HEK293T (cell line): Measurements from ENCODE around the gene HLA-DMB.

Source experiments
- CTCF ChIA-PET: fragments of 350-600 bp; formaldehyde crosslinking; extraction: SDS; loops from one replicate; lab custom pipeline; 2021; ENCODE audit warnings: antibody characterized with exemption, inconsistent platforms; lab: Yijun Ruan, JAX
- POLR2A ChIA-PET: fragments of 350-600 bp; formaldehyde crosslinking; extraction: SDS; loops from one replicate; lab custom pipeline; 2020; ENCODE audit warnings: antibody characterized with exemption, inconsistent platforms; lab: Yijun Ruan, JAX
- DNase-seq: peaks from one replicate; pipeline ENCODE4 v3.0.0; 2012; ENCODE audit warnings: mixed read lengths; ENCODE audit errors: extremely low spot score
- ARNT ChIP-seq: fragments of 450-650 bp; IDR thresholded peaks from 2 replicates; pipeline ENCODE4 v1.6.1; 2017; ENCODE audit warnings: mild to moderate bottlenecking
- BHLHE40 ChIP-seq: fragments of 450-650 bp; IDR thresholded peaks from 2 replicates; pipeline ENCODE4 v1.6.1; 2016; ENCODE audit warnings: mild to moderate bottlenecking, moderate library complexity, borderline replicate concordance
- CTBP1 ChIP-seq: fragments of 450-650 bp; IDR thresholded peaks from 2 replicates; pipeline ENCODE4 v1.6.1; 2016; ENCODE audit warnings: borderline replicate concordance
- ELF4 ChIP-seq: fragments of 450-650 bp; IDR thresholded peaks from 2 replicates; pipeline ENCODE4 v1.6.1; 2017; ENCODE audit warnings: antibody characterized with exemption
- FOXA1 ChIP-seq: fragments of 450-650 bp; IDR thresholded peaks from 2 replicates; pipeline ENCODE4 v1.6.1; 2016; ENCODE audit warnings: mild to moderate bottlenecking
- FOXK2 ChIP-seq: fragments of 450-650 bp; IDR thresholded peaks from 2 replicates; pipeline ENCODE4 v1.6.1; 2016; ENCODE audit warnings: mild to moderate bottlenecking
- FOXM1 ChIP-seq: fragments of 450-650 bp; IDR thresholded peaks from 2 replicates; pipeline ENCODE4 v1.6.1; 2017; ENCODE audit warnings: mild to moderate bottlenecking, borderline replicate concordance
- HDGF ChIP-seq: fragments of 450-650 bp; IDR thresholded peaks from 2 replicates; pipeline ENCODE4 v1.6.1; 2017; ENCODE audit warnings: antibody characterized with exemption, borderline replicate concordance
- L3MBTL2 ChIP-seq: fragments of 450-650 bp; conservative IDR thresholded peaks from 2 replicates; pipeline ENCODE4 v1.6.1; 2016; ENCODE audit warnings: mild to moderate bottlenecking
- LEF1 ChIP-seq: fragments of 450-650 bp; IDR thresholded peaks from 2 replicates; pipeline ENCODE4 v1.6.1; 2017; ENCODE audit warnings: mild to moderate bottlenecking, borderline replicate concordance
- NFRKB ChIP-seq: fragments of 450-650 bp; IDR thresholded peaks from 2 replicates; pipeline ENCODE4 v1.6.1; 2016; ENCODE audit warnings: mild to moderate bottlenecking, moderate library complexity
- PKNOX1 ChIP-seq: fragments of 450-650 bp; IDR thresholded peaks from 2 replicates; pipeline ENCODE4 v1.6.1; 2016
- SP1 ChIP-seq: fragments of 450-650 bp; IDR thresholded peaks from 2 replicates; pipeline ENCODE4 v1.6.1; 2017
- SUZ12 ChIP-seq: fragments of 450-650 bp; IDR thresholded peaks from 2 replicates; pipeline ENCODE4 v1.6.1; 2016; ENCODE audit warnings: mild to moderate bottlenecking
- TARDBP ChIP-seq: fragments of 450-650 bp; IDR thresholded peaks from 2 replicates; pipeline ENCODE4 v1.6.1; 2016
- ZNF384 ChIP-seq: fragments of 450-650 bp; IDR thresholded peaks from 2 replicates; pipeline ENCODE4 v1.6.1; 2016

HLA-DMB gene

GRCh38 chr6:32956176-32956575 lies 15.3 kb upstream of the HLA-DMB start:
- TF ChIP-seq FOXM1 (no peak), SP1 (no peak), L3MBTL2 (no peak), CTBP1 (no peak), NFRKB (no peak), HDGF (no peak), PKNOX1 (no peak), ARNT (no peak), ELF4 (no peak), SUZ12 (no peak), ZNF384 (no peak), BHLHE40 (no peak), TARDBP (no peak), FOXA1 (no peak), LEF1 (no peak), FOXK2 (no peak)
- CTCF ChIA-PET = interaction anchor here (0.7 to 3.9 kb wide), 4 partner anchors 11 to 563 kb away, joined by 7 to 37 read pairs (median 16); partner anchors contain the start of gene BRD2
- POLR2A ChIA-PET = interaction anchor here (1.1 to 11.8 kb wide), 2 partner anchors 14 to 28 kb away, joined by 3 to 208 read pairs; partner anchors contain the start of gene BRD2
- DNase-seq = no peak

- no peak for TF ChIP-seq TARDBP
- no peak for TF ChIP-seq SUZ12
- TF ChIP-seq HDGF = no peak
- no peak for TF ChIP-seq FOXA1
- no peak for TF ChIP-seq SP1
- no peak for TF ChIP-seq CTBP1
- TF ChIP-seq ZNF384 = no peak
- TF ChIP-seq ARNT = no peak
- TF ChIP-seq L3MBTL2 = no peak
- no peak for TF ChIP-seq NFRKB
- TF ChIP-seq FOXM1 = no peak
- TF ChIP-seq LEF1 = no peak
- no peak for TF ChIP-seq FOXK2
- TF ChIP-seq PKNOX1 = no peak
- TF ChIP-seq BHLHE40 = no peak
- no peak for TF ChIP-seq ELF4
- ChIA-PET CTCF (interaction anchor here (0.6 to 3.9 kb wide), 13 partner anchors 9 to 321 kb away, joined by 3 to 37 read pairs (median 5); partner anchors contain the start of genes B3GALT4, BRD2 and TAP2), POLR2A (interaction anchor here (0.9 to 11.8 kb wide), 5 partner anchors 14 to 75 kb away, joined by 3 to 208 read pairs (median 7); partner anchors contain the start of genes BRD2 and HLA-DMB)
- DNase-seq = peak; percentile 53
These were observed 14.4 kb upstream of the HLA-DMB start for GRCh38 chr6:32954986-32955802.

- POLR2A ChIA-PET = interaction anchor here (0.9 to 11.8 kb wide), 4 partner anchors 13 to 74 kb away, joined by 3 to 208 read pairs (median 13); partner anchors contain the start of genes BRD2 and HLA-DMB
- TF ChIP-seq SP1 = no peak
- no peak for TF ChIP-seq BHLHE40
- TF ChIP-seq CTBP1 = no peak
- TF ChIP-seq FOXM1 = no peak
- TF ChIP-seq HDGF = no peak
- no peak for TF ChIP-seq ELF4
- TF ChIP-seq TARDBP = no peak
- TF ChIP-seq FOXK2 = no peak
- no peak for TF ChIP-seq ARNT
- no peak for DNase-seq
- CTCF ChIA-PET = interaction anchor here (0.6 to 3.9 kb wide), 16 partner anchors 10 to 322 kb away, joined by 3 to 37 read pairs (median 6); partner anchors contain the start of genes B3GALT4, BRD2, HLA-DMB and TAP2
These were observed 13.4 kb upstream of the HLA-DMB start for GRCh38 chr6:32954267-32954666.

DNA sequence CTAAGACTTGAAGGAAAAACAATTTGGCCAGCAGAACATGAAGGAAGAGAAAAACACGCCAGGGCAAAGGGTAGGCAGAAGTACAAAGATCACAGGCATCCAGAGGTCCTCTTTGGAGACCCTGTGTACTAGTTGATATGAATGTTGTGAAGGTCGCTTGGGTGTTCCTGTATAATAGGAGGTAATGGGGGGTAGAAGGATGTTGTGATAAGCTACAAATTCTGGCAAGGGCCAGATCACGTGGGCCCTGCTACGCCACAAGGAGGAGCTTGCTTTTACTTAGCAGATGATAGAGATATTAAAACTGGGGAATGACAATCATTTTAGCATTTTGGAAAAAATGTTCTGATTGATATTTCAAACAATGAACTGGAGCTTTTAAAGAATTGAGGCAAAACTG lies 12.9 kb upstream of the HLA-DMB start:
- ChIA-PET CTCF (interaction anchor here (0.5 to 3.9 kb wide), 18 partner anchors 9 to 115 kb away, joined by 3 to 37 read pairs (median 6); partner anchors contain the start of genes BRD2, HLA-DMB and TAP2), POLR2A (interaction anchor here (1.0 to 11.8 kb wide), 5 partner anchors 10 to 59 kb away, joined by 4 to 208 read pairs (median 7); partner anchors contain the start of genes BRD2 and HLA-DMB)
- DNase-seq = no peak
- TF ChIP-seq NFRKB = no peak
- TF ChIP-seq HDGF = no peak
- no peak for TF ChIP-seq L3MBTL2
- TF ChIP-seq TARDBP = no peak
- no peak for TF ChIP-seq ARNT
- no peak for TF ChIP-seq SP1
- no peak for TF ChIP-seq FOXM1
- no peak for TF ChIP-seq FOXK2
- no peak for TF ChIP-seq FOXA1
- no peak for TF ChIP-seq ZNF384
- TF ChIP-seq SUZ12 = no peak
- no peak for TF ChIP-seq PKNOX1
- TF ChIP-seq CTBP1 = no peak
- no peak for TF ChIP-seq LEF1
- no peak for TF ChIP-seq ELF4
- no peak for TF ChIP-seq BHLHE40
